ENCODE results near the gene ZNF778.

The ZNF778 gene

GRCh38 chr16:89217388-89218191 is at the start of gene ZNF778 (continued):
- no peak for TF ChIP-seq ZNF26 (tag by site-specific recombination; IDR thresholded peaks at IDR 0.05)
- TF ChIP-seq ZBTB21 (tag by site-specific recombination; IDR thresholded peaks at IDR 0.05) = peak; percentile 92
- TF ChIP-seq ZNF274 (IDR thresholded peaks at IDR 0.05; ENCODE audit: low read length) = no peak
- TF ChIP-seq ZNF274 (tag by site-specific recombination; IDR thresholded peaks at IDR 0.05; ENCODE audit: borderline replicate concordance) = no peak
- TF ChIP-seq ZBTB20 (tag by site-specific recombination; IDR thresholded peaks at IDR 0.05) = peak; percentile 76; the same call in 1 of the 2 replicates
- no peak for TF ChIP-seq ZNF280D (tag by site-specific recombination; IDR thresholded peaks at IDR 0.05)
- TF ChIP-seq ZNF184 (tag by site-specific recombination; IDR thresholded peaks at IDR 0.05) = no peak
- TF ChIP-seq SALL2 (tag by site-specific recombination; IDR thresholded peaks at IDR 0.05; ENCODE audit: borderline replicate concordance) = no peak
- TF ChIP-seq ZNF341 (tag by site-specific recombination; IDR thresholded peaks at IDR 0.05; ENCODE audit: low read depth) = no peak
- TF ChIP-seq KLF8 (tag by site-specific recombination; IDR thresholded peaks at IDR 0.05) = peak; percentile 58; the same call in 1 of the 2 replicates
- 0 out of 2 replicates have a peak, but pooled peaks have one; percentile 24 for TF ChIP-seq ZNF76 (tag by site-specific recombination; IDR thresholded peaks at IDR 0.05; ENCODE audit: borderline replicate concordance, low read depth)
- TF ChIP-seq ZFP3 (tag by site-specific recombination; IDR thresholded peaks at IDR 0.05; ENCODE audit: low read depth) = no peak
- TF ChIP-seq ZNF692 (tag by site-specific recombination; IDR thresholded peaks at IDR 0.05) = peak; percentile 63; the same call in 1 of the 2 replicates
- no peak for TF ChIP-seq ZNF157 (tag by site-specific recombination; IDR thresholded peaks at IDR 0.05)
- no peak for TF ChIP-seq ZNF140 (tag by site-specific recombination; IDR thresholded peaks at IDR 0.05)
- TF ChIP-seq ZNF18 (tag by site-specific recombination; IDR thresholded peaks at IDR 0.05) = no peak
- no peak for TF ChIP-seq ZNF555 (tag by site-specific recombination; conservative IDR thresholded peaks at IDR 0.05)
- no peak for TF ChIP-seq ZNF24 (tag by site-specific recombination; IDR thresholded peaks at IDR 0.05)
- no peak for TF ChIP-seq BCL6B (tag by site-specific recombination; IDR thresholded peaks at IDR 0.05)
- no peak for TF ChIP-seq ZNF529 (tag by site-specific recombination; IDR thresholded peaks at IDR 0.05; ENCODE audit: insufficient replicate concordance)
- TF ChIP-seq ZNF16 (tag by site-specific recombination; IDR thresholded peaks at IDR 0.05; ENCODE audit: low read depth) = no peak
- TF ChIP-seq ZNF398 (tag by site-specific recombination; IDR thresholded peaks at IDR 0.05) = no peak
- no peak for TF ChIP-seq ZNF610 (tag by site-specific recombination; IDR thresholded peaks at IDR 0.05; ENCODE audit: borderline replicate concordance)
- no peak for TF ChIP-seq ZNF248 (tag by site-specific recombination; IDR thresholded peaks at IDR 0.05)
- TF ChIP-seq ZNF174 (tag by site-specific recombination; IDR thresholded peaks at IDR 0.05) = no peak
- TF ChIP-seq ZNF624 (tag by site-specific recombination; IDR thresholded peaks at IDR 0.05) = no peak
- peak; percentile 38 for TF ChIP-seq ZNF843 (tag by site-specific recombination; IDR thresholded peaks at IDR 0.05)
- no peak for TF ChIP-seq GLIS1 (tag by site-specific recombination; IDR thresholded peaks at IDR 0.05)
- peak; percentile 57; the same call in 1 of the 2 replicates for TF ChIP-seq ZBTB17 (tag by site-specific recombination; IDR thresholded peaks at IDR 0.05)
